GM18907 (cell line): ENCODE measurements around the gene RALB.
A peak's percentile ranks its signal among the peaks of the same experiment; 100 is the strongest.

Experiments
- ATAC-seq: cut with Tn5 transposase; IDR thresholded peaks from one replicate; pipeline ENCODE4 v1.9.1; 2021; ENCODE audit warnings: mild to moderate bottlenecking, moderate library complexity; ENCODE audit not compliant: unreplicated experiment

Gene RALB

DNA sequence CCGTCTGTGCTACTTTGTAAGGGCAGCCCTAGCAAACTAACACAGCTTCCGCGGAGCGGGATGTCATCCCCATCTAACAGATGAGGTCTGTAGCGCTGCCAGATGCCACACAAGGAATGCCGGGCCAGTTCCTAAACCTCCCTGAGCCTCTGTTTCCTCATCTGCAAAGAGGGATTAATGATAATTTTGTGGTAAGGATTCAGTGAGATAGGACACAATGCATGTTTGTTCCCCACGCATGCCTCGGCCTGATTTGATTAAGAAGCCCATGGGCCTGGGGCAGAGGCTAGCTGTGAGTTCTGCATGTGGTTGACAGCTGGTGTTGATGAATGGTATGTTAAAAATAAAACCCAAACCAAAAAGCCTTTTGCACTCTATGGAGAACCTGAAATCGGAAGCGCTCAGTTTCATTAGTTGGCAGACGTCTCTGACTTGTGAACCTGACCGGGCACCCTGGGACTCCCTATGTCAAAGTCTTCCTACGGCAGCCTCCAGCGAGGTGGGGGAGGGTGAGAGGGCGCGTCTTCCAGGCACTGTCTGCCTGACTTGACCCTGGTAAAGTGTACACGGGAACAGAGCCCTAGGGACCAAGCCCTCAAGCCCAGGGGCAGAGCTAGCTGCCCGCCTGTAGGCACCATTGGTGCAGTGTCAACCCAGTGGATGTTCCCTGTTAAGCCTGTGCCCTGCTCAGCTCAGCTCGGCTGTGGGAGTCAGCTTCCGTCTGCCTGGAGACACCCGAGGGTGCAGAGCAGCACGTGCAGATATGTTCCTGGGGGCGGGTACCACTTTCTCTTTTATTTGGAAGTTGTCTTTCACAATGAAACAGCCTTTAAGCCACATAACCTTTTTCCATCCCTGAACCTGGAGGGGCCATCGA, 78.5 kb downstream of the RALB start:
- ATAC-seq, result no peak

DNA sequence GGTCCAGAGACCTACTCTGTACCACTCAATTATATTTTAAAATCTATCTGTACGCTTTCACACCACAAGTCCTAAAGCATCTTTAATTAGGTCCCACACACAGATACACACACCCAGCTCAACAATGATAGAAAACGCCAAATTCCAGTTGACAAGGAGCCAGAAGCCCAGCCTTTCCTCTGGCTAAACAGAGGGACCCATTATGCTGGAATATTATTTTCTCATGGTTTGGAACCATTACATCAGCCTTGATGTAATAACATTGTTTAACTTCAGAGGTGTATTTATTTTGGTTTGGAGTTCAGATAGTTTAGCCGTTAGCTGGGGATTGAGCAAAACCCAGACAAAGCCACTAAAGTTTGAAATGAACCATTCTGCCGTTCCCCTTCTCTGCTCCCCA, 79.3 kb downstream of the RALB start:
- ATAC-seq, result no peak

DNA sequence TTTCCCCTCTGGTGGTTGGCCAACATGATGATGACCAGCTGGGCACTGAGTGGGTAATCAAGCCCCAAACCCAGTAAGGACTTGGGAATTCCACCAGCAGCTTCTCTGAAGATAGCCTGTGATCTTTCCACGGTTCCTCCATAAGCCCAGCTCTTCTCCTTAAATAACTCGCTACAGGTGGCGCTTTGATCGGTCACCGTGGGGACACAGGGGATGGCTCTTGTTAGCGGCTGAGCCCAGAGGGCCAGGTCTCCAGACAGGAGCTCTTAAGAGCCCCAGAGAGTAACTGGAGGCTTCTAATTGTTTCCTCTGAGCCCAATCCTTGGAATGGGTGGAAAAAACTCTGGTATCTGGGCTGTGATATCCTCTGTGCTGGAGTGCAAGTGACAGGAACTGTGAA, 79.7 kb downstream of the RALB start:
- ATAC-seq, result no peak

DNA sequence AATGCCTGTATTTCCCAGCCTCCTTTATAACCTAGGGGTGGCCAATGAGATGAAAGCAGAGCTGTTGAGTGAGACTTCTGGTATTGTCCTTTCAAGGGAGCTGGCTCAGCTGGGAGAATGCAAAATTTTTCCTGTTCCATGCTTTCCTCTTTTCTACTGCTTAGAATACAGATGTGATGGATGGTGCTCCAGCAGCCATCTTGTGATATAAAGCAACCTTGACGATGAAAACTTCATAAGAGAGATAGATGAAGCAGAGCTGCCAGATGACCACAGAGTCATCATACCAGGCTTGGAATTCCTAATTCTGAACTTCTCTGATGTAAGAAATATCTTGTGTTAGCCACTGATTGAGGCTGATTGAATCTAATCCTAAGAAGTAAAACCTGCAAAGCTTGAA, 81.4 kb downstream of the RALB start:
- ATAC-seq, result no peak

DNA sequence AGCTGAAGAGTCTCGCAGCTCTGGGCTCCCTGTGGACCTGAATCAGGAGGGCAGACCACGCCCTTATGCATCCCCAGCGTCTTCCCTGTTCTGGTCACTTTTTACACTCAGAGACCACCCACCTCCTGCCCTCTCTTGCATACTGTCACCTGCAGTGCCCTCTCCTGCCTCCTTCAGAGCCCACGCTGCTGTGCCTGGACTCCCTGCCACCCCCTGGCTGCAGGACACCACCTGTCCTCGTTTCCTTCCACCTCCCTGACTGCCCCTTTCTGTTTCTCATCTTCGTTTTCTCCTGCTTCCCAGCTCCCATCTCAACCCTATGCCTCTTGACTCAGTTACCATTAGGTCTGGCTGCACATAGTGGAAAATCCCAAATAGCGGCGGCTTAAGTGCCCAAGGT, 84.1 kb downstream of the RALB start:
- no peak for ATAC-seq

DNA sequence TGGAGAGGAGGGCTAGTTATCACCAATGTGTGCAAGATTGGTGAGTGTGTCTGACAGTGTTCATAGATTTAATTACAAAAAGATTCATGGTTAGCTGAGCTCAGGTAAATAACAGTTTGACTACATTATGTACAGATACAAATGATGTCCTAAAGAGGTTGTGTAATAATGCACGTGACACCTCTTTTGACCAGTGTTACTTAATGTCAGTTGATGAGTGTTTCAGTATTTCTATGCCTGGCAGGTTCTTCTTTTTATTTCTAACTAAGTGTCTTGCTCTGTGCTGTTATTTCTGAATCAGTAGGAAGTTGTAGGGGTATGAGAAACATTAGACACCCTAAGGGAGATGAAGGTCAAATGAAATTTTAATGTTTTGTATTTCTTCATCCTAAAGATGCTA, 85.4 kb downstream of the RALB start:
- no peak for ATAC-seq

DNA sequence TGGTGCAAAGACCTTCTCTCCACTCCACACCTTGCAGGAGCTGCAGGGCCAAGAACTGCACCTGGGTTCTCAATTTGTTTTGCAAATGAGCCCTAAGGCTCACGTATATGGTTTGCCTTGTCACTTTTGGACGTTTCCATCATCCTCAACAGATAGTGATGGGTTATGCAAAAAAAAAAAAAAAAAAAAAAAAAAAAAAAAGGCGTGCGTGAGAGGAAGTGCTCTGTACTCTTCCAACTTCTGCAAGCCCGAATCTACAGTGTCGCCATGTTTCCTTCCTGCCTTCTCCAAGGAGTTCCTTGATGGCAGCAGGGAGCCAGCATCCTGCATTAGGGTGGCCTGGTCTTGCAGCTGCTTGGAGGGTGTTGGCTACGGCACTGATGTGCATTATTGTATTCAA, 89.3 kb downstream of the RALB start:
- ATAC-seq, result no peak

DNA sequence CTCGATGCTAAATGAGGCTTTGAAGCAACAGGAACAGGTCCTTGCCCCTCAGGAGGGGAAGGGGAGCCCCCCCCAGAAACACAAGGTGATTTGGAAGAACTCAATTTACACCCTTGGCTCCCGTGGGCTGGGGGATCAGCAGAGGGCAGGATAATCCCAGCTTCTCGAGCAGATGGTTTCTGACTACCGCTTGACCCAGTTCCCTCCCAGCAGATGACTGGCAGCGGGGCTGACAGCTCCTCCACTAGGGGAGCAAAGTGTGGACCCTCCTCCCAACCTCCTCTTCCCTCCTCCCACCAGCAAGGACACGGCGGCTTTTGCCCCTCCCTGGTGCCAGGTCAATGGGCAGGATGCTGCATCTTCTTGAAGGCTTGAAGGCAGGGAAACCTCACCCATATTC, 89.8 kb downstream of the RALB start:
- ATAC-seq, result no peak

DNA sequence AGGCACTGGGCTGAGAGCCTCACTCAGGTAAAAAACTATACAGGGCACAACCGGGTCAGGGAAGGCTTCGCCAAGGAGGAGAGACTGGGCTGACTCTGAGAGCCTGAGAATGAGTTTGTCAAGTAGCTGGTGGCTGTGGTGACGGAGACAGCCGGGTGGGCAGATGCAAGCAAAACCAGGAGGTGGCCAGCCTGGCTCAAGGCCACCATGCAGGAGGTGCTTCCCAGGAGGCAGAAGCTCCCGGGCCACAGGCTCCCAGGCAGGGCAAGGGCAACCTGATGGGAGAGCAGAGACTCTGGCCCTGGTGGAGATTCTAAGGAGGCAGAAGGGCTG, 90.4 kb downstream of the RALB start:
- no peak for ATAC-seq

DNA sequence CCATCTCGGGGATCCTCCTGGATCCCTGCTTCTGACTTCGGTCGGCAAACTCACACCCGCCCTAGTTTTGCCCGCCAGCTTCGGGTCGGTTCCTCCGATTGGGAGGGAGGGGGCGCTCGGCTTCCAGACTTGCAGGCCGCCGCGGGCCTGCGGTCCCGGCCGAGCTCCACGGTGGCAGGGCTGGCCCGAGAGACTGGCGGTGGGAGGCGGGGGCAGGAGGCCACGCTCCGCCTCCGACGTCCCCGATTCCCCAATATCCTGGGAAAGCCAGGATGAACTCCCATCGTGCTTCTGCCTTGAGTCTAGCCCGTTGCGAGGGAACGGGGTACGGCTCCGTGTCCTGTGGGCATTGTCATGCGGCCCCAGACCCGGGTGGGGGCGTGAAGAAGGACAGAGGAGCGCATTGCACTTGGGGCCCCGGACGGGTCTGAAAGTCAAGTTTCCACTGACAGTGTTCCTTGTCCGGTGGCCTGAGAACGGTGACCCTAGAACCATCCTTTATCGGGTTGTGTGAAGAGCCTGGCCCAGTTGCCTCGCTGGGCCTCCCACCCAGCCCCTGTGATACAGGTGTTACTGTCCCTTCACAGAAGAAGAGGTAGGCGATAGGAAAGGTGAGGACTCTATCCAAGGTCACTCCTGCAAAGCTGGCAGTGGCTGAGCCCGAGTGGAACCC, 90.9 kb downstream of the RALB start:
- peak; percentile 46 for ATAC-seq
